OCI-LY1 (cell line): Measurements from ENCODE around the gene GBF1.

Experiments
- CTCF ChIP-seq: fragments of 200-600 bp; sonication (generic), shearing (Covaris generic); IDR thresholded peaks from 2 replicates; pipeline ENCODE4 v1.5.1; 2017; ENCODE audit warnings: mild to moderate bottlenecking, antibody characterized with exemption, low read length, moderate library complexity, mixed read lengths
- EZH2 ChIP-seq: fragments of 200-600 bp; sonication (generic), shearing (Covaris generic); IDR thresholded peaks from 2 replicates; pipeline ENCODE4 v1.8.0; 2017; ENCODE audit warnings: borderline replicate concordance, mixed run types, mild to moderate bottlenecking, antibody characterized with exemption, low read length, moderate library complexity, mixed read lengths

GRCh38 chr10:102310361-102311024 lies 65.2 kb downstream of the GBF1 start:
- TF ChIP-seq CTCF: no peak
- no peak for TF ChIP-seq EZH2
